IMR-90 (cell line): ENCODE data around the gene LPAR2. TPM values are rescaled to one million over a fixed set of nuclear protein-coding genes. Genes with fewer than 3 reads are reported as not detected.

ENCODE experiments used
- ATAC-seq: fragments of 200-7000 bp; cut with Tn5 transposase; 2 replicates; pipeline ENCODE4 v1.9.1; 2020; ENCODE audit warnings: low read depth, mild to moderate bottlenecking, moderate library complexity
- BruUV-seq: library from RNA; stranded (reverse); fragments of 400-500 nt; replicated peaks from 2 replicates; lab custom pipeline; 2021; lab: Mats Ljungman, UMichigan
- CTCF ChIA-PET: fragments of 300-600 bp; formaldehyde crosslinking; extraction: SDS; loops from one replicate; lab custom pipeline; 2021; ENCODE audit warnings: antibody characterized with exemption; lab: Yijun Ruan, JAX
- POLR2A ChIA-PET: fragments of 300-600 bp; sonication (Branson Sonifier 250); formaldehyde crosslinking; loops from one replicate; lab custom pipeline; 2022; ENCODE audit warnings: antibody characterized with exemption; ENCODE audit not compliant: unreplicated experiment; lab: Charles Lee
- DNase-seq: peaks from one replicate; pipeline ENCODE4 v3.0.0; 2013
- H2AFZ ChIP-seq: replicated peaks from 2 replicates; pipeline ENCODE3; 2013; ENCODE audit warnings: low read length, mild to moderate bottlenecking; ENCODE audit not compliant: poor library complexity
- H2AK5ac ChIP-seq: 2 replicates; pipeline ENCODE4 v1.6.1; 2013; ENCODE audit warnings: low read depth, low read length, inconsistent platforms
- H2AK9ac ChIP-seq: replicated peaks from 2 replicates; pipeline ENCODE3; 2013; ENCODE audit warnings: mild to moderate bottlenecking, low read depth, low read length, moderate library complexity; ENCODE audit not compliant: poor library complexity
- H2BK120ac ChIP-seq: 2 replicates; pipeline ENCODE4 v1.6.1; 2013; ENCODE audit warnings: low read depth, low read length, inconsistent platforms
- H2BK15ac ChIP-seq: 3 replicates; pipeline ENCODE4 v1.6.1; 2013; ENCODE audit warnings: low read depth, low read length, inconsistent platforms
- H2BK20ac ChIP-seq: 2 replicates; pipeline ENCODE4 v1.6.1; 2013; ENCODE audit warnings: low read depth, mild to moderate bottlenecking, inconsistent platforms, low read length, moderate library complexity
- H2BK5ac ChIP-seq: 2 replicates; pipeline ENCODE4 v1.6.1; 2013; ENCODE audit warnings: mild to moderate bottlenecking, low read depth, low read length, inconsistent platforms; ENCODE audit not compliant: poor library complexity, severe bottlenecking
- H3K14ac ChIP-seq: replicated peaks from 2 replicates; pipeline ENCODE4 v1.6.1; 2013; ENCODE audit warnings: low read depth, low read length, inconsistent platforms
- H3K18ac ChIP-seq: 2 replicates; pipeline ENCODE4 v1.6.1; 2013; ENCODE audit warnings: low read depth, low read length, control low read depth
- H3K23ac ChIP-seq: 2 replicates; pipeline ENCODE4 v1.6.1; 2013; ENCODE audit warnings: low read depth, low read length, inconsistent platforms
- H3K27ac ChIP-seq: 2 replicates; pipeline ENCODE4 v1.5.1; 2013; ENCODE audit warnings: mild to moderate bottlenecking, control low read depth, low read length; ENCODE audit not compliant: insufficient read depth
- H3K27me3 ChIP-seq: 2 replicates; pipeline ENCODE4 v1.6.1; 2013; ENCODE audit warnings: low read length; ENCODE audit not compliant: control insufficient read depth, insufficient read depth
- H3K36me3 ChIP-seq: 2 replicates; pipeline ENCODE4 v1.6.1; 2013; ENCODE audit warnings: low read length, mixed read lengths; ENCODE audit not compliant: control insufficient read depth, insufficient read depth
- H3K4ac ChIP-seq: 2 replicates; pipeline ENCODE4 v1.6.1; 2013; ENCODE audit warnings: low read depth, low read length, inconsistent platforms
- H3K4me1 ChIP-seq: 2 replicates; pipeline ENCODE4 v1.6.1; 2013; ENCODE audit warnings: low read length, mixed read lengths; ENCODE audit not compliant: control insufficient read depth, insufficient read depth
- H3K4me2 ChIP-seq: 2 replicates; pipeline ENCODE4 v1.6.1; 2013; ENCODE audit warnings: low read depth, mild to moderate bottlenecking, control low read depth, low read length, moderate library complexity
- H3K4me3 ChIP-seq: 2 replicates; pipeline ENCODE4 v1.5.1; 2013; ENCODE audit warnings: low read depth, mild to moderate bottlenecking, control low read depth, low read length, moderate library complexity; ENCODE audit not compliant: insufficient read depth
- H3K56ac ChIP-seq: 2 replicates; pipeline ENCODE4 v1.6.1; 2013; ENCODE audit warnings: low read length, inconsistent platforms; ENCODE audit not compliant: insufficient read depth; ENCODE audit errors: extremely low read depth
- H3K79me1 ChIP-seq, 2 experiments: 2 replicates each; pipeline ENCODE4 v1.6.1; 2013; ENCODE audit warnings: low read length in 2 of 2, inconsistent platforms in 1 of 2, low read depth in 1 of 2
- H3K9ac ChIP-seq: 2 replicates; pipeline ENCODE4 v1.6.1; 2013; ENCODE audit warnings: low read depth, low read length, control low read depth
- H3K9me1 ChIP-seq: 2 replicates; pipeline ENCODE4 v1.6.1; 2013; ENCODE audit warnings: low read length, inconsistent platforms; ENCODE audit not compliant: insufficient read depth
- H3K9me3 ChIP-seq: 2 replicates; pipeline ENCODE4 v1.6.1; 2013; ENCODE audit warnings: low read length; ENCODE audit not compliant: control insufficient read depth, insufficient read depth
- H4K20me1 ChIP-seq: 2 replicates; pipeline ENCODE4 v1.6.1; 2013; ENCODE audit warnings: low read length, inconsistent platforms; ENCODE audit not compliant: insufficient read depth
- H4K5ac ChIP-seq: 2 replicates; pipeline ENCODE4 v1.6.1; 2013; ENCODE audit warnings: mild to moderate bottlenecking, low read depth, low read length, control low read depth
- H4K8ac ChIP-seq, 2 experiments: 2 replicates each; pipeline ENCODE4 v1.6.1; 2013; ENCODE audit warnings: low read depth in 2 of 2, low read length in 2 of 2, control low read depth in 1 of 2, inconsistent platforms in 1 of 2
- H4K91ac ChIP-seq: 2 replicates; pipeline ENCODE4 v1.6.1; 2013; ENCODE audit warnings: low read depth, low read length, inconsistent platforms; ENCODE audit not compliant: insufficient read depth
- CEBPB ChIP-seq: IDR thresholded peaks from 2 replicates; pipeline ENCODE4 v1.6.1; 2012; ENCODE audit warnings: low read depth, low read length, improper control_type of control experiment
- CTCF ChIP-seq: conservative IDR thresholded peaks from 2 replicates; pipeline ENCODE4 v1.5.1; 2012; ENCODE audit warnings: mild to moderate bottlenecking, low read depth, low read length, improper control_type of control experiment
- ELK1 ChIP-seq: fragments of 150-350 bp; IDR thresholded peaks from 2 replicates; pipeline ENCODE4 v1.6.1; 2016; ENCODE audit warnings: low read depth, mild to moderate bottlenecking, low read length, moderate library complexity, borderline replicate concordance
- MAZ ChIP-seq: IDR thresholded peaks from 2 replicates; pipeline ENCODE4 v1.6.1; 2012; ENCODE audit warnings: low read depth, mild to moderate bottlenecking, low read length, improper control_type of control experiment, moderate library complexity, borderline replicate concordance
- RCOR1 ChIP-seq: IDR thresholded peaks from 2 replicates; pipeline ENCODE4 v1.6.1; 2012; ENCODE audit warnings: mild to moderate bottlenecking, low read length, improper control_type of control experiment; ENCODE audit not compliant: insufficient replicate concordance
- RFX5 ChIP-seq: IDR thresholded peaks from 2 replicates; pipeline ENCODE4 v1.8.0; 2012; ENCODE audit warnings: low read depth, mild to moderate bottlenecking, low read length, moderate library complexity
- USF2 ChIP-seq: fragments of 150-350 bp; IDR thresholded peaks from 2 replicates; pipeline ENCODE4 v1.6.1; 2017; ENCODE audit warnings: mild to moderate bottlenecking, antibody characterized with exemption, low read length, low read depth
- WGBS, 2 experiments: methylation state at CpG; one replicate each; pipeline versions ENCODE4 v1.1.5 to v1.1.7; 2013; ENCODE audit warnings: missing lambda C conversion rate in 2 of 2; ENCODE audit not compliant: insufficient read length in 1 of 2; ENCODE audit errors: extremely low coverage in 2 of 2; 5-methylcytosine and 5-hydroxymethylcytosine counted together
- dilution Hi-C: fragments of 300-500 bp; cut with HindIII; formaldehyde crosslinking; loops from one replicate; pipeline ENCODE4 v1.14.3; 2018; ENCODE audit warnings: low sequenced_read_pairs; ENCODE audit not compliant: unreplicated experiment
- in situ Hi-C: fragments of 300-500 bp; cut with MboI; formaldehyde crosslinking; loops from 3 replicates; pipeline ENCODE4 v1.14.3; 2019; ENCODE audit warnings: low sequenced_read_pairs, inconsistent platforms, mixed read lengths
- intact Hi-C: fragments of 100-400 bp; cut with micrococcal nuclease; formaldehyde crosslinking; loops from 2 replicates; pipeline ENCODE4 v1.10.0; 2022
- polyA plus RNA-seq, 3 experiments: library from polyadenylated mRNA; depleted of rRNA; stranded (reverse); fragments of >200 nt; gene quantifications; 2 replicates each; pipeline ENCODE4 v1.2.3, GENCODE V29; 2012; ENCODE audit warnings: low replicate concordance in 1 of 3
- total RNA-seq: library from RNA; depleted of rRNA; stranded (reverse); fragments of >200 nt; gene quantifications from 2 replicates; pipeline ENCODE4 v1.2.3, GENCODE V29; 2012

The LPAR2 gene
- total and polyA plus RNA-seq, 2 of the 4 experiments (the other 2 are of a cell fraction): under 0.01 to 5.4 TPM

- no peak overlapping the region for H2BK5ac ChIP-seq
- ATAC-seq: no peak
- ChIA-PET CTCF (no interaction called here), POLR2A (no interaction called here)
- no peak overlapping the region for H3K14ac ChIP-seq
- H3K27ac ChIP-seq: no peak overlapping the region
- H2AK9ac ChIP-seq: no peak overlapping the region
- no peak overlapping the region for H2BK120ac ChIP-seq
- no peak overlapping the region for H3K9ac ChIP-seq
- H4K91ac ChIP-seq: no peak overlapping the region
- TF ChIP-seq RFX5: no peak
- no peak for TF ChIP-seq CTCF
- no peak for TF ChIP-seq ELK1
- TF ChIP-seq RCOR1: no peak
- no peak for TF ChIP-seq USF2
- no peak for TF ChIP-seq MAZ
- TF ChIP-seq CEBPB: no peak
- no peak overlapping the region for H3K18ac ChIP-seq
- no peaks in the 10 kb centered on the region for H3K36me3 ChIP-seq
- H3K23ac ChIP-seq: no peak overlapping the region
- no peaks in the 10 kb centered on the region for H3K9me1 ChIP-seq
- WGBS, 2 experiments: no CpG with 5 or more reads among the region's 6 CpGs
- H4K20me1 ChIP-seq: no peaks in the 10 kb centered on the region
- no peak overlapping the region for H2AFZ ChIP-seq
- intact Hi-C loops (no loop called here), dilution Hi-C loops (no loop called here), in situ Hi-C loops (no loop called here)
- H3K56ac ChIP-seq: no peak overlapping the region
- no TSS peak for BruUV-seq
- no peak overlapping the region for H2BK20ac ChIP-seq
- no peaks in the 10 kb centered on the region for H3K4me1 ChIP-seq
- no peak overlapping the region for H2AK5ac ChIP-seq
- no peak overlapping the region for H3K4ac ChIP-seq
- no peaks in the 10 kb centered on the region for H3K27me3 ChIP-seq
- no peak for DNase-seq
- H4K8ac ChIP-seq: no peak overlapping the region
- H3K9me3 ChIP-seq: no peaks in the 10 kb centered on the region
- no peak overlapping the region for H4K5ac ChIP-seq
- no peak overlapping the region for H3K4me2 ChIP-seq
- no peak overlapping the region for H3K4me3 ChIP-seq
- no peaks in the 10 kb centered on the region for H3K79me1 ChIP-seq
- no peak overlapping the region for H2BK15ac ChIP-seq
Measured at GRCh38 chr19:19582471-19582870, 45.5 kb downstream of the LPAR2 start.
